NCI-H510A treated with DMSO at 0.1 percent for 48 hours (cell line): ENCODE measurements around the gene TMEM91.

ENCODE experiments used
- DNase-seq: peaks from one replicate; lab custom pipeline; 2025; lab: John Stamatoyannopoulos, UW

Gene TMEM91

DNA sequence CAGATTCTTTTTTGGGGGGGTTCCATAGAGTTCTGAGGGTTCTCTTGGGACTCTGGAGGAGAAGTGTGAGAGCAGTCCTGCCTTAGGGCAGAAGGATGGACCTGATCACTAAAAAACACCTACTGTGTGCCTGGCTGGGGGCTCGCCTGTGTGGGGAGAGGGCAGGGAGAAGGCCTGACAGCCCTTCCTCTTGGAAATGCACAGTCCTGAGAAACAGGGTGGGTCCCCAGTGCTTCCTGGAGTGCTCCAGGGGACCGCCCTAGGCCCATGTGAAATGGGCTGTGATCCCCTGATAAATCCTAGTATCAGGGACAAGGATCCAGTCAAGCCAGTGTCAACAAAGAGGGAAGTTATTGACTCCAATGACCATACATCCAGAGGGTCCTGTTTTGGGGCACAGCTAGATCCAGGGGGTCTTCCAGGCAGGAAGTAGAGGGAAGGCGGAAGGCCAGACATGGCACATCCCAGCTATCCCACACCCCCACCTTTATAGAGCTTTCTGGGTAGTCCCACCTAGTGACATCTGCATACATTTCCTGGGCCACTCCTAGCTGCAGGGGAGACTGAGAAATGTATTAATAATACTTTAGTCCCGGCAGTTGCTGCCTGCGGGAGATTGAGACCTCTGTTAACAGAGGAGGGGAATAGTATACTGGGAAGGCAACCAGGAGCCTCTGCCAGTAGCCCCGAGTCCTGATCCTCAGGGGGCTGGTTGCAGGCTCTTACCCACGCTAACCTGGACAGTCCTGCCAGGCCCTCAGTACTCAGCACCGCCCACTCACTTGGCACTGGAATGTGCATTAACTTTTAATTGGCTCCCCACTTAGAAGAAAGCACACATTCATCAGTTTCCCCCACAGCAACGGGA lies 35.0 kb downstream of the TMEM91 start:
- no peak for DNase-seq

GRCh38 chr19:41411968-41412265 lies 35.6 kb downstream of the TMEM91 start:
- no peak for DNase-seq

DNA sequence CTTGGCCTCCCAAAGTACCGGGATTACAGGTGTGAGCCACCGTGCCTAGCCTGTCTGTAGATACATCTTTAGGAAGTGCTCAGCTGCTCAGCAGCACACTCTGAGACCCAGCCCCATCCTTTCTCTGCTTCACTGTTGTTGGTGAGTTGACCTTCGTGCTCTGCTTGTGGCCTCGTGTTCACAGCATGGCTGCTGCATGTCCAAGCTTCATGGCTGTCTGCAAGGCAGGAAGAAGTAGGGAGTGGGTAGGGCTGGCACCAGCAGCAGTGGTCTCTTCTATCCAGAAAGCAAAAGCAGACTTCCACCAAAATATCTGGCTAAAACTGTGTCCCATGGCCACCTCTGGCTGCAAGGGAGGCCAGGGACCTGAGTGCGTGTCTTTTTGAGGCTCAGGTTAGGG lies 36.6 kb downstream of the TMEM91 start:
- no peak for DNase-seq

DNA sequence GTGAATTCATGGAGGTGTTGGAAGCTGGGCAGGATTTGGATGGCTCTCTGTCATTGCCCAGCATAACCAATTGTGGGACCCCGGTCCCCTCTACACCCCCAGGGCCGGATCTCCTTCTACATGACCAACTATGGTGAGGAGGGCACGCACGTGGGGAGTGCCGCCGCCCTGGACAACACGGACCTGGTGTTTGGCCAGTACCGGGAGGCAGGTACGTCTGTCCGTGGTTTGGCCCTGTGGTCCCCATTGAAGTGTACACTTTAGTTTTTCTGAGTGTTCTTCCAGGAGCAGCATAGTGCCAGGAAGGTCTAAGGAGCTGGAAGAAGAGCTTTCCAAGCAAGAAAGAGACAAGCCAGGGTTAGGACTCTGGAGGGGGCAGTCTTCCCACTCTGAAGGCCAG lies 37.6 kb downstream of the TMEM91 start:
- no peak for DNase-seq

GRCh38 chr19:41414461-41414860 lies 38.1 kb downstream of the TMEM91 start:
- no peak for DNase-seq

DNA sequence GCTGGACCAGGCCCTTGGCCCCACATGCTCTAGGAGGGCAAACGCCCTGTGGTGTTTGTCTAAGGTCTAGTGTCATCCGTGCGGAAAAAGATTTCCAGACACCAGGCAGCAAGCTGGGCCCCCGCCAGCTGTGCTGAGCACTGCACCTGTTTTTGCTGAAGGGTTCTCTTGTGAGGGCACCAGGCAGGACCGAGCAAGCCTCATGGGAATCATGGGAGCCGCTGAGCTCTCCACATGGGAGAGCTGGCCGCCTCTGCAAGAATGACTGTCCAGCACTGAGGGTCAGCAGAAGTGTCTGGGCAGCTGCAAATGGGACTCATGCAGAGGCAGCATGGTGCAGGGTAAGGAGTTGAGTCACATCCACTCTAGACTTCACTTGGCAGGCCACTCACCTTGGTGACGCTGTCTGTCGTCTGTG lies 38.8 kb downstream of the TMEM91 start:
- DNase-seq, result peak; percentile 93

DNA sequence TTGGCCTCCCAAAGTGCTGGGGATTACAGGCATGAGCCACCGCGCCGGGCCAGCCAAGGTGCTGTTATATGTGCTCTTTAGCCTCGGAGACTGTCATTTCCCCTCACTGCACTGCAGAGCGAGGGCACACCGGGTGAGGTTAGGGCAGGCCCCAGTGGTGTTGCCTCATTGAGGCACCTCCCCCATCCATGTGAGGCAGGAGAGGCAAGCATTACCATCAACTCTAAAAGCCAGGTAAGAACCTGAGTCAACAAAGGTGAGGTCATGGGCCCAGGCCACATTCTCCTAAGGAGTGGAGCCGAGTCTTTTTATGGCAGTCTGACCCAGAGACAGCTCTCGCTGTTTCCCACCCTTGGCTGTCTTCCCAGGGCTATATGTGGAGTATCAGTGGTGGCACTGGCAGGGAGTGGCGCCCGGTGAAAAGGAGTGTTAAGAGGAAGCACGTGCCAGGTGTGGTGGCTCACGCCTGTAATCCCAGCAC lies 39.9 kb downstream of the TMEM91 start:
- DNase-seq, result peak; percentile 86

- no peak for DNase-seq
Observed at GRCh38 chr19:41420101-41420880, 44.0 kb downstream of the TMEM91 start.

- peak; percentile 86 for DNase-seq
Observed at GRCh38 chr19:41421314-41421713, 45.0 kb downstream of the TMEM91 start.

- DNase-seq, result no peak
Observed at GRCh38 chr19:41421973-41422372, 45.6 kb downstream of the TMEM91 start.

GRCh38 chr19:41422456-41422855 lies 46.1 kb downstream of the TMEM91 start:
- no peak for DNase-seq

DNA sequence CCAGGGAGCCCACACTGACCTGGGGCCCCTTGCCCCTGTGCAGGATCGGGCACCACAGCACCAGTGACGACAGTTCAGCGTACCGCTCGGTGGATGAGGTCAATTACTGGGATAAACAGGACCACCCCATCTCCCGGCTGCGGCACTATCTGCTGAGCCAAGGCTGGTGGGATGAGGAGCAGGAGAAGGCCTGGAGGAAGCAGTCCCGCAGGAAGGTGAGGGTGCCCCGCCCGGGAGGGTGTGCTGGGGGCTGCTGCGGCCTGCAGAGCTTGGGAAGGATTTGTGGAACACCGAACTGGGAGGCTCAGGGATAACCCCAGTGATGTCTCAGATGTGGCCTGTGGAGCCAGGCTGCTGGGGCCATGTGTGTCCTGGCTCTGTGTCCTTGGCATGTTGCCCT lies 46.6 kb downstream of the TMEM91 start:
- no peak for DNase-seq

GRCh38 chr19:41424335-41425173 lies 48.2 kb downstream of the TMEM91 start:
- no peak for DNase-seq

GRCh38 chr19:41425174-41426115 lies 49.1 kb downstream of the TMEM91 start:
- DNase-seq, result no peak

GRCh38 chr19:41426116-41426841 lies 49.9 kb downstream of the TMEM91 start:
- no peak for DNase-seq

DNA sequence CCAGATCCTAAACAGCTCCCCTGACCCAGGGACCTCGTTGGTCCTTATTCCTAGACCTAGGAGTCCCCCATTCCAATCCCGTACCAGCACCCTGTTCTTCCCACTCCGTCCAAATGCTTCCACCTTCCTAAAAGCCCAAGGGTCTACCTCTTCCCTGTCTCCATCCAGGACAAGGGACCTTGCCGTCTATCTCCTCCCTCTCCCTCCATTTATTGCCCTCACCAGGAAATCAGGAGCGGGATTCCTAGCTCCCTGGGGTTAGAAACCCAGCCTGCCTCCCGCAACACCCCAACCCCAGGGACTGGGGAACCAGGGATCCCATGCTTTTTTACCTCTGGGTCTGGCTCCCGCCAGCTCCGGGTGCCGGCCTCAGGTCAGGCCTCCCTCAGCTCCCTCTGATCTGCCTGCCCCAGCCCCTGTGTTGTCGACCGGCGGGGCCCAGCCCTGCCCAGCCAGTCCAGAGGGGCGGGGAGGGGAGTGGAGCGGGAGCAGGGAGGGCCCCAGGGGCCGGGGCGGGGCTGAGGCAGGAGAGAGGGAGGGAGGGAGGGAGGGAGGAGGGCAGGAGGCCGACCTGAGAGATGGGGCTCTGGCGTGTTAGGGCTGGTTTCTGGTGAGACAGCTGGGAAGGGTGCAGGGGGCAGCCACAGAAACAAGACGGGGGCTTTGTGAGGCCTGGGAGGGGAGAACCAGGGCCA lies 50.8 kb downstream of the TMEM91 start, which contains the start of gene B3GNT8:
TSS of gene B3GNT8 (minus strand) at position 423 of the 695 bp plus-strand sequence. CDS start 596 bp downstream, outside the sequence.
- peak; percentile 86 for DNase-seq

- peak; percentile 72 for DNase-seq
Observed at GRCh38 chr19:41427647-41428480, 51.5 kb downstream of the TMEM91 start.

DNA sequence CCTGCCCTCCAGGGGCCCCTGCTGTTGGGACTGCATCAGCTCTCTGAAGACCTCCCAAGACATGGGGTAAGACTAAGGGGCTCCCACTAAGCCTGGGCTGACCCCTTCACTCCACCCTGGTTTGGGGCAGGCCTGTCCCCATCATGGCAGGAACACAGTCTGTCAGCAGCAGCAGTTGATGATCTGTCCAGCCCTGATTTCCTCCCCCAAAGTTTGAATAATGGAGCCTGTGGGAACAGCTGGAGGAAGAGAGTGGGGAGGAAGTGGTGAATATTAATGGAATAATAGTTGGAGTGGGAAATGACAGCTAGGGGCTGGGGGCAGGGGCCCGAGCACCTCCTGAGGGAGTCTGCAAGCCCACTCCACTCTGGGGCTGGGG lies 52.1 kb downstream of the TMEM91 start:
- no peak for DNase-seq

GRCh38 chr19:41430922-41431321 lies 54.6 kb downstream of the TMEM91 start:
- no peak for DNase-seq
